K562 (cell line): ENCODE results near the gene OLFM3. TPM values are rescaled to one million over a fixed set of nuclear protein-coding genes. Genes with fewer than 3 reads are reported as not detected.

ENCODE experiments used
- ATAC-seq: fragments of 200-7000 bp; cut with Tn5 transposase; 3 replicates; pipeline ENCODE4 v1.9.1; 2020; ENCODE audit warnings: moderate library complexity
- BruUV-seq: library from RNA; stranded (reverse); fragments of 400-500 nt; replicated peaks from 2 replicates; lab custom pipeline; 2021; lab: Mats Ljungman, UMichigan
- CTCF ChIA-PET: fragments of 300-600 bp; formaldehyde crosslinking; extraction: SDS; loops from one replicate; lab custom pipeline; 2021; ENCODE audit warnings: low intra/inter-chr PET ratio; lab: Yijun Ruan, JAX
- POLR2A ChIA-PET: fragments of 300-600, 350-650 bp; sonication (Branson Sonifier 250); formaldehyde crosslinking; extraction: SDS; loops from one replicate; lab custom pipeline; 2021; ENCODE audit warnings: antibody characterized with exemption, inconsistent platforms; lab: Yijun Ruan, JAX
- DNase-seq, 4 experiments: peaks; one replicate each; pipeline versions ENCODE4 v3.0.0 to v3.0.0-alpha.2; 2011 to 2018; ENCODE audit warnings: low spot score in 3 of 4, mixed read lengths in 3 of 4; ENCODE audit errors: extremely low read depth in 1 of 4
- FAIRE-seq: peaks from 2 replicates; lab custom pipeline; 2011; peaks lifted over from hg19 to GRCh38; lab: Jason Lieb, UNC
- H2AFZ ChIP-seq: 2 replicates; pipeline ENCODE4 v1.6.0; 2011; ENCODE audit warnings: low read depth, low read length, control low read depth, inconsistent platforms
- H3K27ac ChIP-seq: fragments of 200-600 bp; 3 replicates; pipeline ENCODE4 v1.8.0; 2011; ENCODE audit warnings: low read depth, mild to moderate bottlenecking, control low read depth, inconsistent platforms, low read length, moderate library complexity, mixed read lengths; ENCODE audit errors: extremely low read depth
- H3K27me3 ChIP-seq, 2 experiments: fragments of 300-600 bp in 1 of 2; 2 replicates in 1 of 2; 3 replicates in 1 of 2; pipeline versions ENCODE4 v1.6.0 to v1.8.0; 2011; ENCODE audit warnings: inconsistent platforms in 2 of 2, low read length in 2 of 2, mild to moderate bottlenecking in 1 of 2, mixed read lengths in 1 of 2, moderate library complexity in 1 of 2; ENCODE audit not compliant: control insufficient read depth in 2 of 2, insufficient read depth in 2 of 2
- H3K36me3 ChIP-seq: fragments of 300-600 bp; 3 replicates; pipeline ENCODE4 v1.8.0; 2011; ENCODE audit warnings: mild to moderate bottlenecking, low read length, inconsistent platforms; ENCODE audit not compliant: control insufficient read depth, insufficient read depth
- H3K4me1 ChIP-seq, 2 experiments: fragments of 200-600 bp in 1 of 2; replicated peaks in 1 of 2; 2 replicates in 1 of 2; 3 replicates in 1 of 2; pipeline versions ENCODE4 v1.5.1 to v1.8.0; 2011; ENCODE audit warnings: inconsistent platforms in 2 of 2, low read length in 2 of 2, mild to moderate bottlenecking in 1 of 2, mixed read lengths in 1 of 2, moderate library complexity in 1 of 2; ENCODE audit not compliant: control insufficient read depth in 2 of 2, insufficient read depth in 2 of 2
- H3K4me2 ChIP-seq: 2 replicates; pipeline ENCODE4 v1.6.1; 2011; ENCODE audit warnings: low read length, control low read depth, inconsistent platforms, mixed read lengths; ENCODE audit not compliant: insufficient read depth
- H3K4me3 ChIP-seq: fragments of 200-600 bp; sonication (generic), shearing (Covaris generic); 2 replicates; pipeline ENCODE4 v1.5.1; 2016; ENCODE audit warnings: control low read depth, inconsistent platforms
- H3K79me2 ChIP-seq: fragments of 200-600 bp; 3 replicates; pipeline ENCODE4 v1.8.0; 2011; ENCODE audit warnings: low read length, inconsistent platforms; ENCODE audit not compliant: control insufficient read depth, insufficient read depth
- H3K9ac ChIP-seq, 2 experiments: 2 replicates each; pipeline versions ENCODE4 v1.6.0 to v1.6.1; 2011; ENCODE audit warnings: low read depth in 2 of 2, low read length in 2 of 2, control low read depth in 1 of 2, inconsistent platforms in 1 of 2, mild to moderate bottlenecking in 1 of 2, mixed read lengths in 1 of 2; ENCODE audit not compliant: insufficient read depth in 1 of 2
- H3K9me1 ChIP-seq: one replicate; pipeline ENCODE4 v1.6.0; 2011; ENCODE audit warnings: inconsistent platforms, mild to moderate bottlenecking, low read length, moderate library complexity; ENCODE audit not compliant: control insufficient read depth, insufficient read depth
- H3K9me3 ChIP-seq: replicated peaks from 2 replicates; pipeline ENCODE4 v1.5.1; 2011; ENCODE audit warnings: low read depth, low read length, inconsistent platforms; ENCODE audit not compliant: control insufficient read depth, insufficient read depth
- H4K20me1 ChIP-seq: replicated peaks from 2 replicates; pipeline ENCODE4 v1.6.1; 2011; ENCODE audit warnings: low read length, inconsistent platforms, mixed read lengths; ENCODE audit not compliant: control insufficient read depth, insufficient read depth
- ELF1 ChIP-seq: fragments of 200-800 bp; sonication (Bioruptor generic); IDR thresholded peaks from 2 replicates; pipeline ENCODE4 v1.6.1; 2016; ENCODE audit warnings: missing genetic modification characterization, missing compliant biosample characterization
- LEF1 ChIP-seq: fragments of 450-650 bp; IDR thresholded peaks from 2 replicates; pipeline ENCODE4 v1.6.1; 2016; ENCODE audit warnings: mild to moderate bottlenecking
- RAD21 ChIP-seq, 2 experiments: fragments of 250-450 bp in 1 of 2; fragments of 450-650 bp in 1 of 2; sonication (Bioruptor Pico) in 1 of 2; formaldehyde crosslinking in 1 of 2; IDR thresholded peaks in 1 of 2; conservative IDR thresholded peaks in 1 of 2; 2 replicates each; pipeline versions ENCODE4 v1.4.0 to v1.8.0; 2020 to 2022; ENCODE audit warnings: mild to moderate bottlenecking in 2 of 2, moderate library complexity in 1 of 2
- SMC3 ChIP-seq: conservative IDR thresholded peaks from 2 replicates; pipeline ENCODE4 v1.6.1; 2011; ENCODE audit warnings: low read depth, low read length, improper control_type of control experiment; ENCODE audit not compliant: insufficient read depth
- WGBS: fragments of 100-300 bp; shearing (Covaris generic); methylation state at CpG from one replicate; pipeline ENCODE4 v1.1.6; 2016; ENCODE audit warnings: low coverage, mixed read lengths; ENCODE audit not compliant: insufficient coverage; ENCODE audit errors: missing lambda C conversion rate; 5-methylcytosine and 5-hydroxymethylcytosine counted together
- in situ Hi-C: fragments of 300-500 bp; cut with MboI; formaldehyde crosslinking; loops from 4 replicates; pipeline ENCODE4 v1.15.0; 2018; ENCODE audit warnings: inconsistent platforms, mixed read lengths
- intact Hi-C: fragments of 100-400 bp; cut with micrococcal nuclease; formaldehyde crosslinking; loops from 2 replicates; pipeline ENCODE4 v1.14.2; 2022
- polyA plus RNA-seq, 8 experiments: library from polyadenylated mRNA; depleted of rRNA in 4 of 8; stranded (reverse) in 5 of 8; unstranded in 3 of 8; fragments of >200 nt; fragmentation: Nextera tagmentation in 2 of 8; fragmentation: Illumina TruSeq in 1 of 8; extraction: Ambion mirVana in 2 of 8; extraction: Trizol in 1 of 8; gene quantifications; 2 replicates each; pipeline versions ENCODE4 v1.2.1 to v1.2.3, GENCODE V29; 2011 to 2014; ENCODE audit warnings: inconsistent platforms in 1 of 8, missing spikeins in 1 of 8
- total RNA-seq, 7 experiments: library from RNA; depleted of rRNA in 6 of 7; stranded (reverse); fragments of >200 nt in 6 of 7; fragmentation: Illumina TruSeq in 2 of 7; extraction: Trizol in 2 of 7; gene quantifications; 2 replicates each; pipeline versions ENCODE4 v1.2.1 to v1.2.3, GENCODE V29; 2011 to 2021; ENCODE audit warnings: low replicate concordance in 1 of 7
- TF ChIP-seq, protein P1 (sequence below): fragments of 250-450 bp; sonication (Bioruptor Pico); IDR thresholded peaks from 2 replicates; pipeline ENCODE4 v1.8.0; 2021; ENCODE audit warnings: moderate library complexity, mild to moderate bottlenecking, inconsistent platforms

Gene OLFM3
- total and polyA plus RNA-seq, 9 of the 15 experiments (the other 6 are each of a cell fraction or from before 2014, with no cell fraction given), result 0.07 TPM; not detected in 8

- TF ChIP-seq, protein P1, sequence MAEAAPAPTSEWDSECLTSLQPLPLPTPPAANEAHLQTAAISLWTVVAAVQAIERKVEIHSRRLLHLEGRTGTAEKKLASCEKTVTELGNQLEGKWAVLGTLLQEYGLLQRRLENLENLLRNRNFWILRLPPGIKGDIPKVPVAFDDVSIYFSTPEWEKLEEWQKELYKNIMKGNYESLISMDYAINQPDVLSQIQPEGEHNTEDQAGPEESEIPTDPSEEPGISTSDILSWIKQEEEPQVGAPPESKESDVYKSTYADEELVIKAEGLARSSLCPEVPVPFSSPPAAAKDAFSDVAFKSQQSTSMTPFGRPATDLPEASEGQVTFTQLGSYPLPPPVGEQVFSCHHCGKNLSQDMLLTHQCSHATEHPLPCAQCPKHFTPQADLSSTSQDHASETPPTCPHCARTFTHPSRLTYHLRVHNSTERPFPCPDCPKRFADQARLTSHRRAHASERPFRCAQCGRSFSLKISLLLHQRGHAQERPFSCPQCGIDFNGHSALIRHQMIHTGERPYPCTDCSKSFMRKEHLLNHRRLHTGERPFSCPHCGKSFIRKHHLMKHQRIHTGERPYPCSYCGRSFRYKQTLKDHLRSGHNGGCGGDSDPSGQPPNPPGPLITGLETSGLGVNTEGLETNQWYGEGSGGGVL (CRISPR knock-in tag), result no peak
- no peak for TF ChIP-seq RAD21 (CRISPR knock-in tag; conservative IDR thresholded peaks at IDR 0.05 in 1 of 2, IDR thresholded peaks at IDR 0.05 in 1 of 2)
Measured at GRCh38 chr1:101846820-101847219, 149.9 kb downstream of the OLFM3 start (continued).

DNA sequence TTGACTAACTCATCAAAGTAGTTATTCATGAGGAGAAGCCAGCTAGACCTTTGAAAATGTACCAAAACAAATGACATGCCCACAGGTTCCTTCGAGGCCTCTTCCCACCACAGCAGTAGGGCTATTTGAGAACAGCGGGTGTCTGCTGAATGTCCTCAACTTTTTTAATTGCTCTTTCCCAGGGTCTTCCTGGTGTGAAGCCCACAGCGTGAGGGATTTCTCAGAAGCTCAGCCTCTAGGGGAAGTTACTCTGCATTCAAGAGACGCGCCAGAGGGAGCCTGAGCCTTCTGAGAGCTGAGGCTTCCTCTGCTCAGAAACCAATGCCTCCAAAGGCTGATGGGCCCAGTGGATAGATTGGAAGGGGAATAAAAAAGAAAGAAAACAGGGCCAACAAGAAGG lies 153.6 kb downstream of the OLFM3 start:
- in situ Hi-C loops (no loop called here), intact Hi-C loops (no loop called here)
- no peak overlapping the region for H2AFZ ChIP-seq
- H3K9me3 ChIP-seq, result no peaks in the 10 kb centered on the region
- H3K36me3 ChIP-seq, result no peaks in the 10 kb centered on the region
- 0% methylated on average over 4 of the region's 5 CpGs for WGBS
- no peaks in the 10 kb centered on the region for H3K79me2 ChIP-seq
- TF ChIP-seq SMC3, result no peak
- TF ChIP-seq LEF1, result no peak
- no peak for TF ChIP-seq ELF1
- no peak overlapping the region for H3K4me2 ChIP-seq
- no peak overlapping the region for H3K9ac ChIP-seq
- no peak for ATAC-seq
- CTCF ChIA-PET, result no interaction called here
- no peak for FAIRE-seq
- H4K20me1 ChIP-seq, result no peaks in the 10 kb centered on the region
- H3K9me1 ChIP-seq, result no peaks in the 10 kb centered on the region
- no peak overlapping the region for H3K4me3 ChIP-seq
- no peak overlapping the region for H3K27ac ChIP-seq
- no peak for DNase-seq
- BruUV-seq, result no TSS peak
- no peaks in the 10 kb centered on the region for H3K4me1 ChIP-seq
- POLR2A ChIA-PET, result no interaction called here
- H3K27me3 ChIP-seq, result no peaks in the 10 kb centered on the region
